Neural cell (in vitro differentiated cells): ENCODE measurements around the gene PID1. TPM values are rescaled to one million over a fixed set of nuclear protein-coding genes. Genes with fewer than 3 reads are reported as not detected.

Experiments
- H2AFZ ChIP-seq: fragments of 200-600, 300-800 bp; sonication (generic), shearing (Covaris generic); 2 replicates; pipeline ENCODE4 v1.6.0; 2014; ENCODE audit warnings: low read depth, mild to moderate bottlenecking, antibody characterized with exemption, low read length, moderate library complexity
- H3F3A ChIP-seq: fragments of 200-600 bp; shearing (Covaris generic); 2 replicates; pipeline ENCODE4 v1.6.1; 2016; ENCODE audit warnings: mild to moderate bottlenecking, moderate library complexity, mixed read lengths, antibody characterized with exemption, low read length; ENCODE audit not compliant: insufficient read depth, poor library complexity, severe bottlenecking
- H3K27ac ChIP-seq: fragments of 200-600, 300-800 bp; sonication (generic), shearing (Covaris generic); 2 replicates; pipeline ENCODE4 v1.5.1; 2014; ENCODE audit warnings: mild to moderate bottlenecking, low read length, moderate library complexity
- H3K27me3 ChIP-seq: fragments of 300-800, 200-600 bp; sonication (generic), shearing (Covaris generic); 2 replicates; pipeline ENCODE4 v1.6.0; 2014; ENCODE audit warnings: mild to moderate bottlenecking, low read depth, low read length, moderate library complexity; ENCODE audit not compliant: insufficient read depth
- H3K36me3 ChIP-seq: fragments of 300-800, 200-600 bp; sonication (generic), shearing (Covaris generic); 2 replicates; pipeline ENCODE4 v1.5.1; 2014; ENCODE audit warnings: mild to moderate bottlenecking, antibody characterized with exemption, low read length, moderate library complexity; ENCODE audit not compliant: insufficient read depth
- H3K4me2 ChIP-seq: fragments of 300-800, 200-600 bp; sonication (generic), shearing (Covaris generic); 2 replicates; pipeline ENCODE4 v1.6.0; 2014; ENCODE audit warnings: mild to moderate bottlenecking, low read length
- H3K4me3 ChIP-seq: fragments of 300-800, 200-600 bp; sonication (generic), shearing (Covaris generic); 2 replicates; pipeline ENCODE4 v1.5.1; 2014; ENCODE audit warnings: mild to moderate bottlenecking, low read length, moderate library complexity
- H3K79me2 ChIP-seq: fragments of 200-600 bp; shearing (Covaris generic); replicated peaks from 2 replicates; pipeline ENCODE4 v1.6.0; 2014; ENCODE audit warnings: mild to moderate bottlenecking, low read length, moderate library complexity; ENCODE audit not compliant: insufficient read depth
- H3K9ac ChIP-seq: fragments of 300-800, 200-600 bp; sonication (generic), shearing (Covaris generic); 2 replicates; pipeline ENCODE4 v1.6.1; 2016; ENCODE audit warnings: mild to moderate bottlenecking, low read length, mixed read lengths
- H3K9me2 ChIP-seq: fragments of 200-600 bp; shearing (Covaris generic); 2 replicates; pipeline ENCODE4 v1.6.1; 2016; ENCODE audit warnings: mild to moderate bottlenecking, low read length, mixed read lengths; ENCODE audit not compliant: insufficient read depth
- H3K9me3 ChIP-seq: fragments of 200-600, 300-800 bp; sonication (generic), shearing (Covaris generic); 2 replicates; pipeline ENCODE4 v1.6.1; 2016; ENCODE audit warnings: mild to moderate bottlenecking, mixed run types, low read length, moderate library complexity, mixed read lengths
- H4K20me1 ChIP-seq: fragments of 200-600 bp; shearing (Covaris generic); 2 replicates; pipeline ENCODE4 v1.6.1; 2016; ENCODE audit warnings: mild to moderate bottlenecking, mixed run types; ENCODE audit not compliant: insufficient read depth
- EP300 ChIP-seq: fragments of 450-650 bp; conservative IDR thresholded peaks from 2 replicates; pipeline ENCODE4 v1.6.1; 2014; ENCODE audit warnings: antibody characterized with exemption, mild to moderate bottlenecking, moderate library complexity; ENCODE audit not compliant: poor library complexity, severe bottlenecking
- EZH2 ChIP-seq: fragments of 200-600, 300-800 bp; shearing (Covaris generic), sonication (generic); IDR thresholded peaks from 2 replicates; pipeline ENCODE4 v1.6.1; 2014; ENCODE audit warnings: antibody characterized with exemption, low read length, borderline replicate concordance, mild to moderate bottlenecking; ENCODE audit not compliant: insufficient read depth, poor library complexity, severe bottlenecking
- MXI1 ChIP-seq: fragments of 450-650 bp; conservative IDR thresholded peaks from 2 replicates; pipeline ENCODE4 v1.6.1; 2014; ENCODE audit warnings: antibody characterized with exemption, mild to moderate bottlenecking; ENCODE audit not compliant: poor library complexity, severe bottlenecking
- POLR2AphosphoS5 ChIP-seq: IDR thresholded peaks from 2 replicates; pipeline ENCODE4 v1.6.1; 2012
- RAD21 ChIP-seq: fragments of 450-650 bp; conservative IDR thresholded peaks from 2 replicates; pipeline ENCODE4 v1.6.1; 2014; ENCODE audit warnings: antibody characterized with exemption, mild to moderate bottlenecking, moderate library complexity
- SMC3 ChIP-seq: fragments of 450-650 bp; conservative IDR thresholded peaks from 2 replicates; pipeline ENCODE4 v1.6.1; 2014; ENCODE audit warnings: antibody characterized with exemption, mild to moderate bottlenecking, moderate library complexity; ENCODE audit not compliant: poor library complexity
- TAF1 ChIP-seq: IDR thresholded peaks from 2 replicates; pipeline ENCODE4 v1.6.1; 2012; ENCODE audit warnings: low read depth
- polyA plus RNA-seq: library from polyadenylated mRNA; depleted of rRNA; stranded (reverse); fragments of >200 nt; gene quantifications from 2 replicates; pipeline ENCODE4 v1.2.3, GENCODE V29; 2014
- TF ChIP-seq, protein P1 (sequence below): fragments of 450-650 bp; IDR thresholded peaks from 2 replicates; pipeline ENCODE4 v1.5.1; 2014; ENCODE audit warnings: antibody characterized with exemption, mild to moderate bottlenecking, moderate library complexity; ENCODE audit not compliant: poor library complexity, severe bottlenecking
- TF ChIP-seq, protein P2 (sequence below): IDR thresholded peaks from 2 replicates; pipeline ENCODE4 v1.6.1; 2012; ENCODE audit warnings: borderline replicate concordance

PID1 gene
- polyA plus RNA-seq, 1 donor from 2014 or later, result 11.0 TPM

DNA sequence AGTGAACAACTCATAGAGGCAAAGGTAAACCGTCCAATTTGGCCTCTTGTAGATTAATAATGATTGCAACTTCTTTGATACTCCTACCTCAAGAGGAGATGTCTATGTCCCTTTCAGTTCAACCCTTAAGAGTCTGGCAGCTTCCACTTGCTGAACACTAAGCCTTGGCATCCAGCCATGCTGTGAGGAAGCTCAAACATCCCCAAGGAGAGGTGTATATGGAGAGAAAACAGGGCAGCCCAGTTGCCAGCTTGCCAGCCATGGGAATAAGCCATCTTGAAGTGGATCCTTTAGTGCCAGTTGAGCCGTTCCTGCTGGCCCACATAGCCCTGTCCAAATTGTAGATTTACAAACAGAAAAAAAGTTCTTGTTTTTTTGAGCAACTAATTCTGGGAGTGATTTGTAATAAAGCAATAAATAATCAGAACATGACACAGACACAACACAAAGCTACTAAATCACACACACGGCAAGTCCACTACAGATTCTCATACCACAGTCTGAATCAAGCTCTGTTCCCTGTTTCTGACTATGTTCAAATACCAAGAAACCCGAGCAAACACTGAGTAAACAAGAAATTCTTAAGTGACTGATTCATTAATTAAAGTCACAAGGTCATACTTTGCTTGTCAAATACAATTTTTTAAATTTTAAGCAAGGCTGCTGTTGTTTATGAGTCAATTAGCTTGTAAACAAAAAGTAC is 96.1 kb downstream of the PID1 start:
- H3K9me2 ChIP-seq, result no peaks in the 10 kb centered on the region
- H2AFZ ChIP-seq, result no peak overlapping the region
- H3K4me3 ChIP-seq, result no peak overlapping the region
- H3K79me2 ChIP-seq, result no peaks in the 10 kb centered on the region
- H3K4me2 ChIP-seq, result no peak overlapping the region
- TF ChIP-seq EP300, result no peak
- TF ChIP-seq POLR2AphosphoS5, result no peak
- no peak for TF ChIP-seq SMC3
- TF ChIP-seq, protein P1, sequence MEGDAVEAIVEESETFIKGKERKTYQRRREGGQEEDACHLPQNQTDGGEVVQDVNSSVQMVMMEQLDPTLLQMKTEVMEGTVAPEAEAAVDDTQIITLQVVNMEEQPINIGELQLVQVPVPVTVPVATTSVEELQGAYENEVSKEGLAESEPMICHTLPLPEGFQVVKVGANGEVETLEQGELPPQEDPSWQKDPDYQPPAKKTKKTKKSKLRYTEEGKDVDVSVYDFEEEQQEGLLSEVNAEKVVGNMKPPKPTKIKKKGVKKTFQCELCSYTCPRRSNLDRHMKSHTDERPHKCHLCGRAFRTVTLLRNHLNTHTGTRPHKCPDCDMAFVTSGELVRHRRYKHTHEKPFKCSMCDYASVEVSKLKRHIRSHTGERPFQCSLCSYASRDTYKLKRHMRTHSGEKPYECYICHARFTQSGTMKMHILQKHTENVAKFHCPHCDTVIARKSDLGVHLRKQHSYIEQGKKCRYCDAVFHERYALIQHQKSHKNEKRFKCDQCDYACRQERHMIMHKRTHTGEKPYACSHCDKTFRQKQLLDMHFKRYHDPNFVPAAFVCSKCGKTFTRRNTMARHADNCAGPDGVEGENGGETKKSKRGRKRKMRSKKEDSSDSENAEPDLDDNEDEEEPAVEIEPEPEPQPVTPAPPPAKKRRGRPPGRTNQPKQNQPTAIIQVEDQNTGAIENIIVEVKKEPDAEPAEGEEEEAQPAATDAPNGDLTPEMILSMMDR, result no peak
- TF ChIP-seq MXI1, result no peak
- no peak for TF ChIP-seq RAD21
- no peak for TF ChIP-seq TAF1
- no peak for TF ChIP-seq EZH2
- TF ChIP-seq, protein P2, sequence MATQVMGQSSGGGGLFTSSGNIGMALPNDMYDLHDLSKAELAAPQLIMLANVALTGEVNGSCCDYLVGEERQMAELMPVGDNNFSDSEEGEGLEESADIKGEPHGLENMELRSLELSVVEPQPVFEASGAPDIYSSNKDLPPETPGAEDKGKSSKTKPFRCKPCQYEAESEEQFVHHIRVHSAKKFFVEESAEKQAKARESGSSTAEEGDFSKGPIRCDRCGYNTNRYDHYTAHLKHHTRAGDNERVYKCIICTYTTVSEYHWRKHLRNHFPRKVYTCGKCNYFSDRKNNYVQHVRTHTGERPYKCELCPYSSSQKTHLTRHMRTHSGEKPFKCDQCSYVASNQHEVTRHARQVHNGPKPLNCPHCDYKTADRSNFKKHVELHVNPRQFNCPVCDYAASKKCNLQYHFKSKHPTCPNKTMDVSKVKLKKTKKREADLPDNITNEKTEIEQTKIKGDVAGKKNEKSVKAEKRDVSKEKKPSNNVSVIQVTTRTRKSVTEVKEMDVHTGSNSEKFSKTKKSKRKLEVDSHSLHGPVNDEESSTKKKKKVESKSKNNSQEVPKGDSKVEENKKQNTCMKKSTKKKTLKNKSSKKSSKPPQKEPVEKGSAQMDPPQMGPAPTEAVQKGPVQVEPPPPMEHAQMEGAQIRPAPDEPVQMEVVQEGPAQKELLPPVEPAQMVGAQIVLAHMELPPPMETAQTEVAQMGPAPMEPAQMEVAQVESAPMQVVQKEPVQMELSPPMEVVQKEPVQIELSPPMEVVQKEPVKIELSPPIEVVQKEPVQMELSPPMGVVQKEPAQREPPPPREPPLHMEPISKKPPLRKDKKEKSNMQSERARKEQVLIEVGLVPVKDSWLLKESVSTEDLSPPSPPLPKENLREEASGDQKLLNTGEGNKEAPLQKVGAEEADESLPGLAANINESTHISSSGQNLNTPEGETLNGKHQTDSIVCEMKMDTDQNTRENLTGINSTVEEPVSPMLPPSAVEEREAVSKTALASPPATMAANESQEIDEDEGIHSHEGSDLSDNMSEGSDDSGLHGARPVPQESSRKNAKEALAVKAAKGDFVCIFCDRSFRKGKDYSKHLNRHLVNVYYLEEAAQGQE, result no peak
- H3K36me3 ChIP-seq, result no peaks in the 10 kb centered on the region
- no peaks in the 10 kb centered on the region for H3K27me3 ChIP-seq
- no peak overlapping the region for H3K27ac ChIP-seq
- no peaks in the 10 kb centered on the region for H3K9me3 ChIP-seq
- H3K9ac ChIP-seq, result no peak overlapping the region
- no peaks in the 10 kb centered on the region for H3F3A ChIP-seq
- no peaks in the 10 kb centered on the region for H4K20me1 ChIP-seq

DNA sequence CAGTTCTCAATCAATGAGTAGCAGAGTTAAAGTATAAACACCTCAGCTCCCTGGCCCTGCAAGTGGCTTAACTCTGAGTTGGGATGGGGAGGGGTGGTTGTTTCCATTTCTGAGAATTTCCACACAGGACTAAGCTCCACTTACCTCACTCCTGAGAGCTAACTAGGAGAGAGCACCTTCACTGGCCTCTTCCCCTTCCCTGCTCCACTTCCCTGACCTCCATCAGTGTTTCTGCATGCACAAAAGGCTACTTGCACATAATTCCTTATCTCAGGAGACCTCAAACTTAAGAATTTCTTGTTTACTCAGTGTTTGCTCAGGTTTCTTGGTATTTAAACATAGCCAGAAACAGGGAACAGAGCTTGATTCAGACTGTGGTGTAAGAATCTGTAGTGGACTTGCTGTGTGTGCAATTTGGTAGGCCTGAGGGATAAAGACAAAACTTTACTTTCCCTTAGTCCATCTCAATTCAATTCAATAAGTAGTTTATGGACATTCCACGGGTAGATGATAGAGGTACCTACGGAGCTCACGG is 97.2 kb downstream of the PID1 start:
- H3K9me3 ChIP-seq, result no peaks in the 10 kb centered on the region
- no peaks in the 10 kb centered on the region for H3K27me3 ChIP-seq
- TF ChIP-seq POLR2AphosphoS5 (no peak), RAD21 (no peak), MXI1 (no peak), TAF1 (no peak), EP300 (no peak), EZH2 (no peak), SMC3 (no peak)
- TF ChIP-seq, protein P1, result no peak
- TF ChIP-seq, protein P2, result no peak
- H2AFZ ChIP-seq, result no peak overlapping the region
- H3K79me2 ChIP-seq, result no peaks in the 10 kb centered on the region
- H3K4me2 ChIP-seq, result no peak overlapping the region
- H3F3A ChIP-seq, result no peaks in the 10 kb centered on the region
- H3K9me2 ChIP-seq, result no peaks in the 10 kb centered on the region
- no peak overlapping the region for H3K9ac ChIP-seq
- H4K20me1 ChIP-seq, result no peaks in the 10 kb centered on the region
- H3K27ac ChIP-seq, result no peak overlapping the region
- H3K4me3 ChIP-seq, result no peak overlapping the region
- no peaks in the 10 kb centered on the region for H3K36me3 ChIP-seq
